Right cardiac atrium (tissue), 5 donors: ENCODE measurements around the gene LSAMP. TPM values are rescaled to one million over a fixed set of nuclear protein-coding genes. Genes with fewer than 3 reads are reported as not detected.

Experiments used
- ATAC-seq, 2 donors: fragments of 200-7000 bp; cut with Tn5 transposase; one replicate each; pipeline versions ENCODE4 v1.8.0 to v1.9.1; 2020; ENCODE audit warnings: moderate library complexity in 2 of 2, mild to moderate bottlenecking in 1 of 2
- DNase-seq, 3 donors: peaks; one replicate each; pipeline ENCODE4 v3.0.0-alpha.2; 2020
- H3K27ac ChIP-seq: one replicate; pipeline ENCODE4 v1.5.1; 2013; ENCODE audit warnings: mild to moderate bottlenecking, low read length, control low read depth, moderate library complexity
- H3K27me3 ChIP-seq: one replicate; pipeline ENCODE4 v1.6.1; 2013; ENCODE audit not compliant: control insufficient read depth, insufficient read depth
- H3K4me1 ChIP-seq: one replicate; pipeline ENCODE4 v1.6.1; 2013; ENCODE audit warnings: low read length; ENCODE audit not compliant: control insufficient read depth, insufficient read depth
- H3K4me3 ChIP-seq: one replicate; pipeline ENCODE4 v1.5.1; 2013; ENCODE audit warnings: low read length, control low read depth
- H3K9me3 ChIP-seq: one replicate; pipeline ENCODE4 v1.6.1; 2013; ENCODE audit warnings: low read length; ENCODE audit not compliant: control insufficient read depth
- WGBS: extraction: QIAGEN DNeasy Blood & Tissue Kit; methylation state at CpG from one replicate; pipeline ENCODE4 v1.1.7; 2013; 5-methylcytosine and 5-hydroxymethylcytosine counted together
- intact Hi-C, 4 donors: fragments of 100-400 bp; cut with DNase I; formaldehyde crosslinking; loops; one replicate each; pipeline versions ENCODE4 v1.11.0 to v1.14.0; 2022 to 2023
- polyA plus RNA-seq: library from polyadenylated mRNA; stranded (reverse); fragments of 200-250 nt; gene quantifications from one replicate; pipeline ENCODE4 v1.2.3, GENCODE V29; 2013
- total RNA-seq, 4 donors: library from RNA; stranded (reverse); fragmentation: NEBNext Ultra II Directional; extraction: Animal tissue kit (Norgen Biotek cat#: 25700); gene quantifications; one replicate each; pipeline ENCODE4 v1.2.1, GENCODE V29; 2021
- donor health status: healthy with polysubstance abuse.
- donor health status: DM: no; HTN: yes; CAD: no.
- donor health status: DM: no; HTN: no; CAD: no.
- donor health status: DM: no; HTN: yes; CAD: no; lungs with severe emphysema.
- donor health status: DM: yes; HTN: yes; CAD: no.

LSAMP gene
- total and polyA plus RNA-seq, 5 donors = 1.4 to 6.2 (median 3.7) TPM

GRCh38 chr3:116354382-116354781, 90.9 kb downstream of the LSAMP start:
- Histone ChIP-seq H3K9me3 (no peaks in the 10 kb centered on the region), H3K4me3 (no peak overlapping the region), H3K27me3 (no peaks in the 10 kb centered on the region), H3K4me1 (no peaks in the 10 kb centered on the region), H3K27ac (no peak overlapping the region)
- no peak for DNase-seq
- ATAC-seq = no peak
- intact Hi-C loops = no loop called here

DNA sequence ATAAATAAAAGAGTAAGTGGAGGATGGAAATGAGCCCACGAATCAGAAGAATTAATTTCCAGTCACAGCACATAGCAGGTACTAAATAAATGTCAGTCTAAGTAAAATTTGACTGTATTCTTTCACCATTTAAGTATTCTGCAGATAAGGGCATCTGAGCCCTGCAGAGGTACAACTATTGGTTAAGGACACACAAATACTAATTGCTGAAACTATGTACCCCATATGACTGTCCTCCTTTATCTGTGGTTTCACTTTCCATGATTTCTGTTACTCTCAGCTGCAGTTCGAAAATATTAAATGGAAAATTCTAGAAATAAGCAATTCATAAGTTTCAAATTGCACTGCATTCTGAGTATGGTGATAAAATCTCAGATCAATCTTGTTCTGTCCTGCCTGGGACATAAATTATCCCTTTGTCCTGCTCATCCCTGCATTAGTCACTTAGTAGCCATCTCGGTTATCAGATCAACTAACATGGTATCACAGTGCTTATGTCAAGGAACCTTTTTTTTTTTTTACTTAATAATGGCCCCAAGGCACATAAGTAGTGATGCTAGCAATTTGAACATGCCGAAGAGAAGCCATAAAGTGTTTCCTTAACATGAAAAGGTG, 95.1 kb downstream of the LSAMP start:
- H3K4me1 ChIP-seq = no peaks in the 10 kb centered on the region
- intact Hi-C loops = no loop called here
- ATAC-seq (no peak), DNase-seq (no peak)
- H3K4me3 ChIP-seq = no peak overlapping the region
- no peaks in the 10 kb centered on the region for H3K27me3 ChIP-seq
- H3K27ac ChIP-seq = no peak overlapping the region
- 77% methylated on average over 4 of the region's 4 CpGs for WGBS
- no peaks in the 10 kb centered on the region for H3K9me3 ChIP-seq

GRCh38 chr3:116348216-116348615, 97.1 kb downstream of the LSAMP start:
- DNase-seq = no peak
- no peak overlapping the region for H3K4me3 ChIP-seq
- intact Hi-C loops = no loop called here
- no peak overlapping the region for H3K27ac ChIP-seq
- no peak for ATAC-seq
- no peaks in the 10 kb centered on the region for H3K9me3 ChIP-seq
- WGBS = 93% methylated on average over 3 of the region's 3 CpGs
- H3K4me1 ChIP-seq = no peaks in the 10 kb centered on the region
- no peaks in the 10 kb centered on the region for H3K27me3 ChIP-seq

- 69% methylated on average over 2 of the region's 2 CpGs for WGBS
- Histone ChIP-seq H3K9me3 (no peaks in the 10 kb centered on the region), H3K27ac (no peak overlapping the region), H3K4me3 (no peak overlapping the region), H3K4me1 (no peaks in the 10 kb centered on the region), H3K27me3 (no peaks in the 10 kb centered on the region)
- intact Hi-C loops = no loop called here
- DNase-seq (no peak), ATAC-seq (no peak)
These were observed 102.8 kb downstream of the LSAMP start for GRCh38 chr3:116342499-116342898.

- Histone ChIP-seq H3K27ac (no peak overlapping the region), H3K4me1 (no peaks in the 10 kb centered on the region), H3K4me3 (no peak overlapping the region), H3K9me3 (no peaks in the 10 kb centered on the region), H3K27me3 (no peaks in the 10 kb centered on the region)
- no peak for ATAC-seq
- intact Hi-C loops = no loop called here
- no peak for DNase-seq
These were observed 103.4 kb downstream of the LSAMP start for GRCh38 chr3:116341899-116342298.

DNA sequence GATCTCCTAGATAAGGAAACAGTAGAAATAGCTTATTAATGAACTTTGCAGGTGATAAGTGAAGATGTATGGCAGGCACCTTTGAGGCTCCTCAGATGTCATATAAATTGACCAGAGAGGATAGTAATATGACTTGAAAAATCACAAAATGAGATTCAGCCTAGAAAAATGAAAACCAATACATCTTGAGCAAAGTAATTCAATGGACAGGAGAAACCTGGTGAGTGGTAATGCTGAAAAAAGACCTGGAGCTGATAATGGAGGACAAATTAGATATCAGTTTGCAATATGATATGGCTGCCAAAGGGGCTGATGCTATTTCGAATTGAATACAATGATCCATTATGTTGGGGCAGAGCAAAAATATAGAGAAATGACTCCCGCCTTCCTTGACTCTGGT, 103.9 kb downstream of the LSAMP start:
- no peaks in the 10 kb centered on the region for H3K4me1 ChIP-seq
- WGBS = 77% methylated on average over 2 of the region's 2 CpGs

DNA sequence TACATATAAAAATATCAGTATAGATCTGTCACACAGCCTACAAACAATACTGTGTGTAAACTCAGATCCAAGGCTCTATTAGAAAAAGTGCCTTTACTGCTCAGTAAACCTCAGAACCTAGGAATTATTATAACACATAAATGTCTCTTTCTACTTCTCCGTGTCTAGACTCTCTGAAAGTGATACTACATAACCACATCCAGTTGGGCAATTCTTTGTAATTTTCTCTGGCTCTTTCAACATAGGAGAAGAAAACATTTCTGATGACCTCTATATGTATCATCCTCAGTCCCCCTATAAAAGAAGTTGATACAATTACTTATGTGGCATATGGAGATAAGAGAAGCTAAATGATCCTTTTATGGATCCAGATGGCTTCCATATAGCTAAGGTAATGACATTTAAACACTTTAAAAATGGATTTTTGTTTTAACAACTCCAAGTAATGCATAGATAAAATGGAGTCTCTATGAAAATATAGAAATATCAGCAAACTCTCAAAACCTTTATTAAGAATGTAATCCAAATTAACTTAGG, 104.5 kb downstream of the LSAMP start:
- no peaks in the 10 kb centered on the region for H3K9me3 ChIP-seq
- 71% methylated on average over 1 of the region's 1 CpG for WGBS
- intact Hi-C loops = no loop called here
- no peak overlapping the region for H3K27ac ChIP-seq
- no peak overlapping the region for H3K4me3 ChIP-seq
- no peak for ATAC-seq
- no peaks in the 10 kb centered on the region for H3K4me1 ChIP-seq
- no peaks in the 10 kb centered on the region for H3K27me3 ChIP-seq
- DNase-seq = no peak

More for the DNA sequence above, 103.9 kb downstream of the LSAMP start:
- H3K27me3 ChIP-seq = no peaks in the 10 kb centered on the region
- intact Hi-C loops = no loop called here
- ATAC-seq (no peak), DNase-seq (no peak)
- H3K4me3 ChIP-seq = no peak overlapping the region
- H3K27ac ChIP-seq = no peak overlapping the region
- H3K9me3 ChIP-seq = no peaks in the 10 kb centered on the region

- peak; percentile 43 to 51 for ATAC-seq
- peak; percentile 61 to 81 (median 68) for DNase-seq
- intact Hi-C loops = no loop called here
- H3K4me3 ChIP-seq = no peak overlapping the region
- H3K27me3 ChIP-seq = no peaks in the 10 kb centered on the region
- H3K9me3 ChIP-seq = no peaks in the 10 kb centered on the region
- WGBS = 27% methylated on average over 4 of the region's 4 CpGs
- H3K4me1 ChIP-seq = no peaks in the 10 kb centered on the region
- no peak overlapping the region for H3K27ac ChIP-seq
These were observed 105.8 kb downstream of the LSAMP start for GRCh38 chr3:116339441-116340028.

GRCh38 chr3:116338713-116339112, 106.6 kb downstream of the LSAMP start:
- no peak overlapping the region for H3K4me3 ChIP-seq
- 57% methylated on average over 3 of the region's 3 CpGs for WGBS
- no peak overlapping the region for H3K27ac ChIP-seq
- H3K9me3 ChIP-seq = no peaks in the 10 kb centered on the region
- ATAC-seq (no peak), DNase-seq (no peak)
- intact Hi-C loops = no loop called here
- H3K4me1 ChIP-seq = no peaks in the 10 kb centered on the region
- H3K27me3 ChIP-seq = no peaks in the 10 kb centered on the region

- no peaks in the 10 kb centered on the region for H3K27me3 ChIP-seq
- intact Hi-C loops = no loop called here
- DNase-seq (no peak), ATAC-seq (no peak)
- H3K27ac ChIP-seq = no peak overlapping the region
- no peaks in the 10 kb centered on the region for H3K4me1 ChIP-seq
- WGBS = 74% methylated on average over 1 of the region's 1 CpG
- no peaks in the 10 kb centered on the region for H3K9me3 ChIP-seq
- no peak overlapping the region for H3K4me3 ChIP-seq
These were observed 108.1 kb downstream of the LSAMP start for GRCh38 chr3:116337229-116337628.

GRCh38 chr3:116331380-116331779, 113.9 kb downstream of the LSAMP start:
- H3K27me3 ChIP-seq = no peaks in the 10 kb centered on the region
- H3K4me1 ChIP-seq = no peaks in the 10 kb centered on the region
- H3K4me3 ChIP-seq = no peak overlapping the region
- no peak overlapping the region for H3K27ac ChIP-seq
- WGBS = 82% methylated on average over 1 of the region's 1 CpG
- no peak for DNase-seq
- intact Hi-C loops = no loop called here
- ATAC-seq = no peak
- H3K9me3 ChIP-seq = no peaks in the 10 kb centered on the region
